8988T (cell line): ENCODE results near the gene VPS45.

Source experiments
- DNase-seq: peaks from one replicate; pipeline ENCODE4 v3.0.0; 2011

Gene VPS45

DNA sequence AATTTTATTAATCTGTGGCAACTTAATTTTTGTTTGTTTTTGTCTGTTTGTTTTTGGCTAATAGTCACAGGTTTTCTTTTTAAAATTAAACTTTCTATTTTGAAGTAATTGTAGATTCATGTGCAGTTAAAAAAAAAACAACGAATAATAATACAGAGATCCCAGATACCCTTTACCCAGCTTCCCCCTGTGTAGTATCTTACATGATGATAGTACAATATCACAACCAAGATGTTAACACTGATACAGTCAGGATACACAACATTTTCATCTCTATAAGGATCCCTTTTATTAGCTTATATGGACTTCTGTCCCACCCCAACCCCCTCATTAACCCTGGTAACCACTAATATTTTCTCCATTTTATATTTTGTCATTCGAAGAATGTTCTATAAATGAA lies 5.9 kb downstream of the VPS45 start:
- DNase-seq, result no peak

DNA sequence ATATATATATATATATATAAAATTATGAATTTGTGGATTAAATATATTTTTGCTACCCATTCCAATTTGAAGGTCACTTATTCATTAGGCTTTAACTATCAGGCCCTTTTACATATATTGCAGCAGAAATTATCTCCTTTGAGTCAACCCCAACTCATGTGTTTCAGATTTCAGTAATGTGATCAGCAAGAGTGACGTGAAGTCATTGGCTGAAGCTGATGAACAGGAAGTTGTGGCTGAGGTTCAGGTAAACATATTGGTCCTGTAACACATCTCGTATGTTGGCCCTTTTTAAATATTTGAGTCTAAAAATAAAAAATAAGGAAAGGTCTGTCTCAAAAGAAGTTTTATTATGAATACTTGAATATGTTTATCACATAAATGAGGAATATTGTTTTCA lies 8.5 kb downstream of the VPS45 start:
- no peak for DNase-seq

DNA sequence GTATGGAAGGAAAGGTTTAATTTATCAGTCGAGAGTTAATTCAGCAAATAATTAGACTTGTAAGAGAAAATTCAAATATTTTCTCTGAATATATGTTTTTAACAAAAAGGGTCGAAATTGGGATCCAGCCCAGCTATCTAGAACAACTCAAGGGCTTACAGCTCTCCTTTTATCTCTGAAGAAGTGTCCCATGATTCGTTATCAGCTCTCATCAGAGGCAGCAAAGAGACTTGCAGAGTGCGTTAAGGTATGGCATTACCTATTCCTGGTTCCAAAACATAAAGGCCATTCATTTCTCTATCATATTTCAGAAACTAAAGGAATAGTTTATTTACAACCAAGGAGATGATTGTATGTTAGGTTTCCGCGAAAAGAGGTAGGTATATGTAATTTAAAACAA lies 9.4 kb downstream of the VPS45 start:
- no peak for DNase-seq

DNA sequence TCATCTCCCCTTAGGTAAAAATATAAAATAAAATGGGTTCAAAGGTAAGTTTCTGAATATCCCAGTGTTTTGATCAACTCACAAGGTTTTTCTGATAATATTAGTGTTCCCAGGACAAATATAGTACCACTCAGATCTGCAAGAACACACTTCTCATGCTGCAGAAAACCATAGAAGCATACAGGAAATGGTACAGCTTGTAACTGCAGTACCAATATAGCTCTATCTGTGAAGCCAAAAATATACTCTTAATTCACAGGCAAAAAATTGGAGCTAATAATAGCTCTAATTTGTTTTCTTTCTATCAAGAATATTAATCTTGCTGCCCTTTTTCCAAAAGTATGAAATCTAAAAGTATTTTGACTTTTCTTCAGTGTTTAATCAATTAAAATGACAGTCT lies 13.2 kb downstream of the VPS45 start:
- no peak for DNase-seq

DNA sequence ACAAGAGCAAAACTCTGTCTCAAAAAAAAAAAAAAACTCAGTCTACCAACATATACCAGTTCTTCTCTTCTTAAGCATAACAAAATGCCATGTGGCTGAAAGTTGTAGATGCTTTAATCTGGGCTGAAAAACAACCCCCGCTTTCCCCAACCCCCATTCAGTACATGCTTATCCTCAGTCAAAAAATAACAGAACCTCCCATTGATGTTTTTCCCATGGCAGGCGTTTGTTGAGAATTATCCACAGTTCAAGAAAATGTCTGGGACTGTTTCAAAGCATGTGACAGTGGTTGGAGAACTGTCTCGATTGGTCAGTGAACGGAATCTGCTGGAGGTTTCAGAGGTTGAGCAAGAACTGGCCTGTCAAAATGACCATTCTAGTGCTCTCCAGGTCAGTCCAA lies 14.9 kb downstream of the VPS45 start:
- no peak for DNase-seq

DNA sequence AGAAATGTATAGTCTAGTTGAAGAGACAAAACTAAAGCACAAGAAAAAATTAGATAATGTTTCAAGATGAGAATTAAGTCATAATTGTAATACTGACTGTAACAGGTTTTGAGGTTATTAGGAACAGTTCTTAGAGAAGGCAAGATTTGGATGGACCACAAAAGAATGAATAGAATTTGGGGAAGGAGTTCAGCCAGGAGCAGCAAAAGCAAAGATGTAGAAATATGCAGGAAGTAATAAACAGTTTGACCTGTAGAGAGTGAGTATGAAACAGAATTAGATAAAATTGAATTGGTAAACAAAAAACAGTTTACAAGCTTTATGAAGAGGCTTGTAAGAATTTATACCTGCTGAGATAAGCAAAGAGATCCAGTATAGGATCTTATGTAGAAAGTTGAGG lies 16.3 kb downstream of the VPS45 start:
- DNase-seq, result no peak

DNA sequence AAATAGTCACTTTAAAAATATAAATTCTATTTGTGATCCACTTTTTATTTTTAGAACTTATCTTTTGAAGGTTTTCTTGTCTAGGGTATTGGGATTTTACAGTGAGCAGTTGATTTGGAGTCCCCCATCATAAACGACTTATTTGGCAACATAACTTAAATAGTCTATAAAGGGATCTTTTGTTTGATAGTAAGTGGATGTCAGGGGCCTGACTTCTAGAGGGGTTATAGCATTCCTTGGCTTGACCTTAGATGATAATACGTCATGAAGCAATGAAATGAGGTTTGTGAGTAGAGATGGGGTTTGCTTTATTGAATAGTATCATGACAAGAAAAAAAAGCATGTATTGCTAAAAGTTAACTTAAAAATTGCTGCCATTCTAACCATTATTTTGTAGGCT lies 17.8 kb downstream of the VPS45 start:
- no peak for DNase-seq

DNA sequence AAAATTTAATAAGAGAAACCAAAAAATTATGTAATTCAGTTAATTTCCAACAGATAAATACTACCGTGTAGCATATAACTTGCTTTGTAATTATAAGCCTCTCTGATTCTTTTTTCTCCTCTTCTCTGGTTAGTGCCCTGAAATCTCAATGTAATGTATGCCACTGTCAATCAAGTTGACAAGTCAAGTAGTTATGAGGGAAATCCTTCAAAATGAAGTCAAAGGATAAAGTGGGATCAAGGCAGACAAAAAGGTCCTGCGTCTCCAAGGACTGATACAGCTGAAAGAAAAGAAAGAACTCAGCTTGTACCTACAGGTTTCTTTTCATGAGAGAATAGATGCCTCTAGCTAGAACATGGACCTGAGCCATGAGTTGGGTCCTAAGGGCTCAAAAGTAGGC lies 19.8 kb downstream of the VPS45 start:
- DNase-seq, result no peak

DNA sequence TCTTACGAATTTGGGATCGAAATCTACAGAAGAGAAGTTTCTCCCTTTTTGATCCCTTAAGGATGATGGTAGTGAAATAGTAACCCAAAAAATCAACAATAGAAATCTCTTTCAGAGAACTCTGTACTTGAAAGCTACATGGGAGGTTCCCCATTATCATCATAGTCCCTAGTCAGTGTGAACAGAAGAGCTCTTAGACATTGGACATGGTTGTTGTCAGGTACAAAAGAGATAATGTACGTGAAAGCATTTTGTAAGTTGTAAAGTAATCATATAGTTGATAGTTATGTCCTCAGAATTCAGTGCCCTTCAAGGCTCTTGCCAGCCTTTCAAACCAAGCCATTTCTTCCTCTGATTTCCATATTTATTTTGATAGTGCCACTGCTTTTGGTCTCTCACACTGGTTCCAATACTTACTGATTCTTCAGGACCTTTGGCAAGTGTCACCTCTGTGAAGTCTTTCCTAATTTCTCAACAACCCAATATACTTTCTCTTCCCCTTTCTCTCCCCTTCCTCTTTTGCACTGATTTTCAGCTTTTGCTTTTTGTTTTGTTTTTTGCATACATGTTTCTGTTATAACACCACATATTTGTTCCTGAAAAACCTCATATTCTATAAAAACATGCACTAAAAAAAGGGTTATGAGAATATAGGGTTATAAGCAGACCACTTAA lies 22.4 kb downstream of the VPS45 start:
- DNase-seq, result no peak

DNA sequence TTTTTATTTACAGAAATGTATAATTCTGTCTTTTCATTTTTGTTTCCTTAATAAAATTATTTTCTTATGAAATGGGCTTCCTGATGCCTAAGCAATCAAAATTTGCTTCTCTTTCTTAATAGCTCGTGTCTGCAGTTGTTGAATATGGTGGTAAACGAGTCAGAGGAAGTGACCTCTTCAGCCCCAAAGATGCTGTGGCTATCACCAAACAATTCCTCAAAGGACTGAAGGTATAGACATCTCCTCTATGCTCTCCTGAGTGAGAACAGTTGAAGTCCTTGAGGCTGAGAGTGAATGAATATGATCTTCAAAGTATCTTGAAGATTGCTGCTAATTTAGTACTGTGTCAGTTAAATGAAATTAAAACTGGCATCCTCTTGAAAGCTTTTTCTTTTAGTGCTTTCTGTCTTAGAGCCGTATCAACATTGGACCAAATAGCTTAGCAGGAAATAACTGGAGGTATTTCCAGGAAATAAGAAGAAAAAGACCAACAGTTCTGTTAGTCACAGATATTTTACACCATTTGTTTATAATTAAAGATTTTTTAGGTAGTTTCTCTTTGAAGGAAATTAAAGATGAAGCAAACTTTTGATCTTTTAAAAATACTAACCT lies 24.7 kb downstream of the VPS45 start:
- no peak for DNase-seq

DNA sequence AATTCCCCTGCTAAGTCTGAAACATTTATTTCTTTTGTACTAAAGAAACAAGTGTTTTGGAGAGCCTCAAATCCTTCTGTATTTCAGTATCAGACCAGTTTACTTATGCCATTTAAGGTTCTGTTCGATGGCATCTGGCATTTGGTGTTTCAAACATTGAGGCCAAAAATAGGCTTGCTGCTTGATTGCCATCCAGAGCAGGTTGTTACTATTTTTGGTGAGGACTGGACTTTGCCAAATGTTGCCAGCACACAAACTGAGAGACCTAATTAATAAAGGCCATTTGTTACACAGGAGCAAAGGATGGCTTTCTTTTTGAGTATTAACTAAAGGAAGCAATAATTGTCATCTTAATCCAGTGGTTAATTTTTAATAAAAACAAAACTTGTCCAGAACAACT lies 26.2 kb downstream of the VPS45 start:
- DNase-seq, result no peak

DNA sequence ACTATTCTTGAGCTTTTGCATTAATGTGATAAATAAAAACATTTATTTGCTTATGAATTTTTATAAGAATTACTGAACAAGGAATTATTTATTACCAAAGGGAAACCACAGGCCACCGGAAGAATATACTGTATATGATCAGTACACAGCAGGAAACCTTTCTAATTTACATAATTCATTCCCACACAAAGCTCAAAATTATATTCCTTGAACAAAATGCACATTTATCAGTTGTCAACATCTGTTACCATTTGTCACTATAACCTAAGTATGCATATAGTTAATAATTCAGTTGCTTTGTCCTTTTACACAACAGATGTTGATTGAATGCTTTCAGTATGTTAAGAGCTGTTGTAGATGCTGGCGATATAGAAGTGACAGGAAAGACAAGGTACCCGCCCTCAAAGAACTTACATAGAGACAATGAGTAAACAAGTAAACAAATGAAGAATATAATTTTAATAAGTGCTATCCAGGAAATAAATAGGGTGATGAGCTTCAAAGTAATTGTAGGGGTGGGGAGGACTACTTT lies 27.2 kb downstream of the VPS45 start:
- DNase-seq, result no peak

DNA sequence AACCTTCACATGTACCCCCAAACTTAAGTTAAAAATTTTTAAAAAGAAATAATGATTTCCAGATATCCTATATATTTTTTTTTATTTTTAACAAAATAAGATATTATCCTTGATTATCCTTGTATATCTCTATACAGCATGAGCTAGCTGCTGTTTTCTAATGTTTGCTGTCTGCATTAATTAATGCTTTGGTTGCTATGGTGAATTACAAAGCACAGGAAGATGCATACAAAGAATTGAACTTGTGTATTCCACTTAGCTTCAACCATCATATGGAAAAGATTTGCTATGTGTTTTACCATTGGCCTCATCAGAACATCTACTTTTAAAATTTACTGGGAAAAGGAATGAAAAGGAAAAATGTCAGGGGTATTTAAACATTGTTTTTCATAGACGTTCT lies 35.4 kb downstream of the VPS45 start:
- DNase-seq, result no peak

DNA sequence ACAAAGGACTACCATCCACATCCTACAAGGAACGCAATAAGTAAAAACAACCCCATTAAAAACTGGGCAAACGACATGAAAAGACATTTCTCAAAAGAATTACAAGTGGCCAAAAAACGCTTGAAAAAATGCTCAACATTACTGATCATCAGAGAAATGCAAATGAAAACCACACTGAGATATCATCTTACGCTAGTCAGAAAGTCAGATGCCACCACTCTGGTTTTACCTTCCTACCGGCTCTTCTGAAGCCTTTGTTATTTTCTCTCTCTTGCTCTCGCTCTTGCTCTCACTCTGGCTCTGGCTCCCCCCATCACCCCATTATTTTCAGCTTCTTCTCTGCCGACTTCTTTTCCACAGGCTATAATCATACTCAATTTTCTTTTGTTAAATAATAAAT lies 38.8 kb downstream of the VPS45 start:
- no peak for DNase-seq

DNA sequence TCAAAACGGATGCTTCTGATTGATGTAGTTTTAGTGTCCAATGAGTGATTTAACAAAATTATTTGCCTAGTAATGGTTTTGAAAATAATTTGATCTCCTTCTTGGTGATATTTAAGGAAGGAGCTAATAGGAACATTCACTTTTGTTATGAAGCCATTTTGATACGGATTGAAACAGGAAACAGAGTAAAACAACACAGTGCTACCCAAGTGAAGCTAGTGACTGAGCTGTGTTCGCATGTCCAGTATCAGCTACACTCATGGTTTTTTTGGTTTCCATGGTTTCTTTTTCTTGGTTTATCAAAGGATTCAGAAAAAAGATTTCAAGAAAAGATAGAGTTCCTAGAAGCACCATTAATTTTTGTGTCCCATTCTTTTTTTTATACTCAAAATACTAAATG lies 42.0 kb downstream of the VPS45 start:
- no peak for DNase-seq

DNA sequence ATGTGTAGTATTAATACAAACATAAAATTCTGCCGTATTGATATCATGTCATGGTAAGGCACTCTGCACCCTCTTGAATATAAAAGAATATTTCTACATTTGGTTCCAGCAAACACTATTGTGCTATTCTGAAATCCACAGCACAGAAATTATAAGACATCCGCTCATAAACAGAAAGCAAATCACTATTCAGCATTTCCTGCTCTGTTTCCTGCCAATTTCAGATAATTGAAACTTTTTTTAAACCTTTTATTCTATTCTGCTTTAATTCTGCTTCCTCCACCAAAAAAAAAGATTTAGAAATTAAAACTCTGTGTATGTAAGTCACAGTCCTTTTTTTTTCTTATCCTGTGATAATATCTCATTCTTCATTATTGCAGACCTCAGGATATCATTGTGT lies 42.5 kb downstream of the VPS45 start:
- no peak for DNase-seq

DNA sequence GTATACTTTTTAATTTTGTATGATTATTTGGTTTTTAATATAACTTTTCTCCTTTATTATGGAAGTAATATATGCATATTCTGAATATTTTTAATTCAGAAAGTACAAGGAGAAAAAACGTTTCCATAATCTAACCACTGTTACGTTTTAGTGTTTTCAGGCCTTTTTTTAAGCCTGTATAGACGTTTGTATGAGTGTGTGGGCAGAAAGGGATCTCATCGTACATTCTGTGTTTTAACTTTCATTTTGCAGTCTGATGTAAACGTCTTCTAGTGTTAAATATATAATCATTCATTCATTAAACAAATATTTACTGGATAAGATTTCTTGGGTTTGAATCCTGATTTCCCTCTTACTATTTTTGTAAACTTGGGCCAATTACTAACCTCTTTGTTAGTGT lies 44.1 kb downstream of the VPS45 start:
- DNase-seq, result no peak

DNA sequence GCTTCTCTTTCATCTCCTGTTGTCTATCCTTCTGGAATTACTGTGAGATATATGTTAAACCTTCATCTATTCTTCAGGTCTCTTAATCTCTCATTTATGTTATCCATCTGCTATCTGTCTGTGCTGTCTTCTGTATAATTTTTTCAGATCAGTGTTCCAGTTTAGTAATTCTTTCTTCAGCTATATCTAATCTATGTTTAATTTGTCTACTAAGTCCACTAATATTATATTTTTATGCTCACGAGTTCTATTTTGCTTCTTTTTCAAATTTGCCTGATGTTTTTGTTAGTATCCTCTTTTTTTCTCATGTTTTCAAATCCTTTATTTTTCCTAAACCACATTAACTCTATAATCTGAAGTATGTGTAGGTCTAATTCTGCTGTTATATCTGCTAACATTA lies 47.5 kb downstream of the VPS45 start:
- no peak for DNase-seq

DNA sequence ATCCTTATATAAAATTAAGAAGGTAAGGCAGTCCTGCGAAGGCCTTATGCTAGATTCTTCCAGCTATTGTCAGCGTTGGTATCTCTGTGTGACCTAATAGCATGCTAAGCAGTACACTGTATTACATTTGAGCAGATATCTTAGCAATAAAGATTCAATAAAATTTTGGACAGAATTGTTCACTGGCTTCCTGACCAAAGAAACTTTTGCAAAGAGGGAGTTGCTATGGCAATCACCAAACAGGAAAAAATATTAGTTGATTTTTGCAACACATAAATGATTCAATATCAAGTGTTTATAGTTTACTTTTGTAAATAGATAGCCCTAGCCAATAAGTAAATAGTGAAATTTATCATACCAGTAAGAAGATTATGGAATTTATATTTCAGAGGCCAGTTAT lies 51.1 kb downstream of the VPS45 start:
- DNase-seq, result no peak

DNA sequence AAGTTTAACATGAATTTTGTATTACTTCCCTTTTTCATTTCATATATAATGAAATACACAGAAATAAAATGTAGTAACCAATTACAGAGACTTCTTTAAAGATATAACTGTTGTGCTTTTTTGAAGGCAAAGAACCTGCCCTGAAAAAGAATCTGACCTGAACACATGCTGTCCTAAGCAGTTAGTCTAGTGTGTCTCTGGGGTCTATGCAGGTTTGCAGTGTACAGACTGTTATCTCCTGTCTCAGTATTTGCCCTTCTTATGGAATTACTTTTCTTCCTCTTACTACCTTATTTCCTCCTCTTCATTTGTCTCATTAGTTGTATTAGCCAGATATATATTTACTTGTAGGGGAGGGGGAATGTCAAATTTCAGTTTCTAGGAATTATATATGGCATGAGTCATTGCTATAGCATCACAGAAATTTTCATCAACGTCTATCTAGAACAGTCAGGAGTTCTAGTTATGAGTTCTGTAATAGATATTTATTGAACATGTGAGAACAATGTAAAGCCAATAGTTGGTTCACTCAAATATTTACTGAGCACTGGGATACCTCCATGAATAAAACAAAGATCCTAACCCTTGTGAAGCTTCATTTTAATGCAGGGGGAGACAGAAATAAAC lies 53.8 kb downstream of the VPS45 start:
- no peak for DNase-seq

DNA sequence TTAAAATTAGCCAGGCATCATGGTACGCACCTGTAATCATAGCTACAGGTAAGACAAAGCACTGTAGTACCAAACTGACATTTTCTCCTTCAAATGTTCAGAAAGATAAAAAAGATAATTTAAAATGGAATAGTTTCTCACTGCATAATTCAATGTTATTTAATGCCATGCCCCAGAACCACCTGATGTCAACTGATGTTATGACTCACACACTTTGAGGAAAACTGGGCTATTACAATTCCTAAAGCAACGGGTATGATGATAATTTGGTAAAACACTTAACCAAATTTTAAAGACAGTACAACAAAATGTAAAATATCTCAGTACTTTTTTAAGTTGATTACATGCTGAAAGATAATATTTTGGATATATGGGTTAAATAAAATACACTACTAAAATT lies 59.2 kb downstream of the VPS45 start:
- no peak for DNase-seq

DNA sequence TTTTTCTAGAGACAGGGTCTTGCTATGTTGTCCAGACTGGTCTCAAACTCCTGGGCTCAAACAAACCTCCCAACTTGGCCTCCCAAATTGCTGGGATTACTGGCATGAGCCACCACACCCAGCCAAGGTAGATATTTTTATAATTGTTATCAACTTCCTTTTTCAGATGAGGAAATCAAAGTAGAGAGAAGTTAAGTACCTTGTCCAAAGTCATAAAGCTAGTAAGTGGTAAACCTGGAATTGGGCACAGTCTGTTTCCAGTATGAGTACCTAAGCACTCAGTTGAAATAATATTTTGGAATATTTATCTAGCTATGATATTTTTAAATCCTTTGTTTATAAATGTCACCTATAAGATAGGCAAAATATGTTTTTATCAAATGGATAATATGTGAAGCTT lies 59.9 kb downstream of the VPS45 start:
- DNase-seq, result no peak

DNA sequence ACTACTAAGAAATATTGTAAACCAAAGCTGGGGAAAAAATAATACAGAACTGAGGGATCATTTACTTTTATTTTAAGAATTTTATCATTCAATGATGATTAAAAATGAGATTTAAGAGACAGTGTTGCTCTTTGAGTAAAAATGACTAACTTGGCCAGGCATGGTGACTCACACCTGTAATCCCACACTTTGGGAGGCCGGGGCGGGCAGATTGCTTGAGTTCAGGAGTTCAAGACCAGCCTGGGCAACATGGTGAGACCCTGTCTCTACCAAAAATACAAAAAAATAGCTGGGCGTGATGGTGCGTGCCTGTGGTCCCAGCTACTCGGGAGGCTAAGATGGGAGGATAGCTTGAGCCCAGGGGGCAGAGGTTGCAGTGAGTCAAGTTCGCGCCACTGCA lies 60.3 kb downstream of the VPS45 start:
- DNase-seq, result no peak

DNA sequence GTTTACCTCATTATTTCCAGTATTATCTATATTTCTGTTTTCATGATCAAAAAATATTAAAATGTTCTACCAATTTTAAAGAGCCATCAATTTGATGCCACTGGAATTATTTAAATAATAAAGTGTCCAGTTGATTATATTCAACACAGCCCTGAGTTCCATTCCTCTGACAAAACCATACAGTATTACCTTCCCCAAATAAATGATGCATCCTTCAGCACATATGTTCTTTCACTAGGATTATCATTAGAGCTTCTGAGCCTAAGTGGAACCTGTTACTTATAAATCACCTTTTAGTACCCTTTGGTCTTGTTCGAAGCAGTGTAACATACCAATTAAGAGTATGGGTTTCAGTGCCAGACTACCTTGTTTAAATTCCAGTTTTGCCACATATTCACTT lies 64.8 kb downstream of the VPS45 start:
- DNase-seq, result no peak

DNA sequence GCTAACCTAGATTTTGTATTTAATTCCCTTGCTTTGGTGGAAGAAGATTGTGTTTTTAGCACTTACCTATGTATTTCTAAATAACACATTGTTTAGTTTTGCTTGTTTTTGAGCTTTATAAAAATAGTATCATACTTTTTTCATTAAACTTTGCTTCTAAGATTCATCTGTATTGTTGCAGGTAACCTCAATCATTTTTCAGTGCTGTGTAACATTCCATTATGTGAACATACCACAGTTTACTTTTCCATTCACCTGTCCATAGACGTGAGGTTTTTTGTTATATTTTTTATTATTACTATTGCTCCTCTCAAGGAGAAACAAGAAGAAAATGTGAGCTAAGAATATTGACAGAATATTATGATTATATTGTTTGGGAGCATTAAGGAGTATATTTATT lies 67.0 kb downstream of the VPS45 start:
- no peak for DNase-seq
